HepG2 (cell line): ENCODE results near the gene HIPK2. TPM values are rescaled to one million over a fixed set of nuclear protein-coding genes. Genes with fewer than 3 reads are reported as not detected.
A peak's percentile ranks its signal among the peaks of the same experiment; 100 is the strongest.

ENCODE experiments used
- CREBL2 ChIP-seq: sonication (generic); formaldehyde crosslinking; IDR thresholded peaks from 2 replicates; pipeline ENCODE4 v1.8.1; 2023; ENCODE audit warnings: missing genetic modification reagents, mild to moderate bottlenecking, borderline replicate concordance
- DDIT3 ChIP-seq: sonication (generic); formaldehyde crosslinking; IDR thresholded peaks from 2 replicates; pipeline ENCODE4 v1.4.0; 2020; ENCODE audit warnings: mild to moderate bottlenecking, missing genetic modification reagents
- ELF1 ChIP-seq: sonication (generic); formaldehyde crosslinking; IDR thresholded peaks from 2 replicates; pipeline ENCODE4 v1.4.0; 2020; ENCODE audit warnings: missing genetic modification reagents
- KDM3A ChIP-seq: IDR thresholded peaks from 2 replicates; pipeline ENCODE4 v1.6.1; 2018; ENCODE audit warnings: low read depth, missing compliant biosample characterization
- LRRFIP1 ChIP-seq: sonication (generic); formaldehyde crosslinking; conservative IDR thresholded peaks from 2 replicates; pipeline ENCODE4 v1.4.0; 2020; ENCODE audit warnings: missing genetic modification reagents
- MAX ChIP-seq: IDR thresholded peaks from 2 replicates; pipeline ENCODE4 v1.6.1; 2012; ENCODE audit warnings: inconsistent platforms
- MLX ChIP-seq: IDR thresholded peaks from 2 replicates; pipeline ENCODE4 v1.6.1; 2016
- STAG1 ChIP-seq: sonication (generic); formaldehyde crosslinking; IDR thresholded peaks from 2 replicates; pipeline ENCODE4 v1.4.0; 2020; ENCODE audit warnings: missing genetic modification reagents
- TBL1XR1 ChIP-seq: fragments of 150-350 bp; IDR thresholded peaks from 2 replicates; pipeline ENCODE4 v1.6.1; 2014; ENCODE audit warnings: borderline replicate concordance, low read length; ENCODE audit not compliant: partially characterized antibody
- ZNF513 ChIP-seq: sonication (generic); formaldehyde crosslinking; conservative IDR thresholded peaks from 2 replicates; pipeline ENCODE4 v1.5.0; 2020; ENCODE audit warnings: missing genetic modification reagents
- ZNF562 ChIP-seq: sonication (generic); formaldehyde crosslinking; IDR thresholded peaks from 2 replicates; pipeline ENCODE4 v1.8.0; 2022; ENCODE audit warnings: missing genetic modification reagents, borderline replicate concordance
- ZNF567 ChIP-seq: sonication (generic); formaldehyde crosslinking; IDR thresholded peaks from 2 replicates; pipeline ENCODE4 v1.8.1; 2023; ENCODE audit warnings: mild to moderate bottlenecking, missing genetic modification reagents, borderline replicate concordance
- ZNF687 ChIP-seq: sonication (generic); formaldehyde crosslinking; IDR thresholded peaks from 2 replicates; pipeline ENCODE4 v1.5.1; 2020; ENCODE audit warnings: mild to moderate bottlenecking, missing genetic modification reagents, moderate library complexity
- polyA plus RNA-seq, 8 experiments: library from polyadenylated mRNA; depleted of rRNA in 3 of 8; stranded (reverse) in 7 of 8; unstranded in 1 of 8; fragments of >200 nt; fragmentation: Illumina TruSeq in 4 of 8; extraction: Trizol in 4 of 8; gene quantifications; 2 replicates each; pipeline versions ENCODE4 v1.2.1 to v1.2.3, GENCODE V29; 2011 to 2016; ENCODE audit warnings: low read depth in 4 of 8, missing spikeins in 1 of 8, mixed read lengths in 1 of 8; ENCODE audit not compliant: insufficient read depth in 1 of 8
- total RNA-seq, 5 experiments: library from RNA; depleted of rRNA; stranded (reverse); fragments of >200 nt; fragmentation: Illumina TruSeq; extraction: Trizol; gene quantifications; 2 replicates each; pipeline ENCODE4 v1.2.3, GENCODE V29; 2016; ENCODE audit warnings: low read depth in 1 of 5

Gene HIPK2
- total and polyA plus RNA-seq, 2 of the 13 experiments (the other 11 are each of a cell fraction or from before 2014, with no cell fraction given) = 14.4 to 20.2 TPM

- TF ChIP-seq DDIT3 (CRISPR knock-in tag) (no peak), ZNF687 (CRISPR knock-in tag) (no peak), CREBL2 (CRISPR knock-in tag) (no peak), STAG1 (CRISPR knock-in tag) (peak; percentile 7; the same call in 1 of the 2 replicates), ZNF513 (no peak), ZNF567 (CRISPR knock-in tag) (no peak), MLX (CRISPR knock-in tag) (no peak), TBL1XR1 (no peak), LRRFIP1 (no peak), ELF1 (CRISPR knock-in tag) (no peak), ZNF562 (CRISPR knock-in tag) (no peak), KDM3A (no peak), MAX (0 out of 2 replicates have a peak, but pooled peaks have one; percentile 15)
These were observed 219.8 kb downstream of the HIPK2 start (continued) for GRCh38 chr7:139557857-139558581.
